PC-3 (cell line): Measurements from ENCODE around the gene FAM187B. TPM values are rescaled to one million over a fixed set of nuclear protein-coding genes. Genes with fewer than 3 reads are reported as not detected.
A peak's percentile ranks its signal among the peaks of the same experiment; 100 is the strongest.

Experiments
- ATAC-seq: fragments of 200-7000 bp; cut with Tn5 transposase; 2 replicates; pipeline ENCODE4 v1.9.1; 2020; ENCODE audit warnings: mild to moderate bottlenecking, moderate library complexity
- BruUV-seq: library from RNA; stranded (reverse); fragments of 400-500 nt; replicated peaks from 2 replicates; lab custom pipeline; 2021; lab: Mats Ljungman, UMichigan
- CTCF ChIA-PET: fragments of 300-600 bp; sonication (Branson Sonifier 250); formaldehyde crosslinking; loops from one replicate; lab custom pipeline; 2022; ENCODE audit warnings: antibody characterized with exemption; lab: Charles Lee
- POLR2A ChIA-PET: fragments of 300-600 bp; sonication (Branson Sonifier 250); formaldehyde crosslinking; loops from one replicate; lab custom pipeline; 2022; ENCODE audit warnings: antibody characterized with exemption; ENCODE audit not compliant: unreplicated experiment; lab: Charles Lee
- DNase-seq: peaks from one replicate; pipeline ENCODE4 v3.0.0-alpha.2; 2015
- H2AFZ ChIP-seq: fragments of 300-600 bp; sonication (generic); 2 replicates; pipeline ENCODE4 v1.6.0; 2016; ENCODE audit warnings: antibody characterized with exemption, low read length
- H3F3A ChIP-seq: fragments of 300-600 bp; sonication (generic); one replicate; pipeline ENCODE4 v1.6.0; 2017; ENCODE audit warnings: antibody characterized with exemption, low read length, control low read depth, mild to moderate bottlenecking; ENCODE audit not compliant: unreplicated experiment
- H3K27ac ChIP-seq: fragments of 300-600 bp; sonication (generic); 2 replicates; pipeline ENCODE4 v1.5.1; 2016; ENCODE audit warnings: mild to moderate bottlenecking, low read length
- H3K27me3 ChIP-seq: fragments of 300-600 bp; sonication (generic); 2 replicates; pipeline ENCODE4 v1.6.1; 2016; ENCODE audit warnings: low read length, mixed read lengths
- H3K36me3 ChIP-seq: fragments of 300-600 bp; sonication (generic); 2 replicates; pipeline ENCODE4 v1.6.1; 2016; ENCODE audit warnings: low read depth, mixed run types, low read length, mixed read lengths
- H3K4me1 ChIP-seq: fragments of 300-600 bp; sonication (generic); 2 replicates; pipeline ENCODE4 v1.5.1; 2016; ENCODE audit warnings: low read length; ENCODE audit not compliant: insufficient read depth
- H3K4me2 ChIP-seq: fragments of 300-600 bp; sonication (generic); 2 replicates; pipeline ENCODE4 v1.6.0; 2016; ENCODE audit warnings: low read length
- H3K4me3 ChIP-seq: fragments of 300-600 bp; sonication (generic); 2 replicates; pipeline ENCODE4 v1.5.1; 2016; ENCODE audit warnings: mild to moderate bottlenecking, low read length, mixed read lengths
- H3K79me2 ChIP-seq: fragments of 300-600 bp; sonication (generic); 2 replicates; pipeline ENCODE4 v1.6.1; 2017; ENCODE audit warnings: low read length, mixed read lengths
- H3K9ac ChIP-seq: fragments of 300-600 bp; sonication (generic); 2 replicates; pipeline ENCODE4 v1.6.0; 2016; ENCODE audit warnings: mild to moderate bottlenecking, low read length
- H3K9me2 ChIP-seq: fragments of 300-600 bp; sonication (generic); replicated peaks from 2 replicates; pipeline ENCODE4 v1.6.1; 2016; ENCODE audit warnings: mixed run types, low read length, mixed read lengths
- H3K9me3 ChIP-seq: fragments of 300-600 bp; sonication (generic); 2 replicates; pipeline ENCODE4 v1.6.1; 2016; ENCODE audit warnings: low read length, mixed read lengths
- H4K20me1 ChIP-seq: fragments of 300-600 bp; sonication (generic); 2 replicates; pipeline ENCODE4 v1.6.1; 2016; ENCODE audit warnings: low read length, mixed read lengths
- EZH2 ChIP-seq: fragments of 300-600 bp; sonication (generic); IDR thresholded peaks from one replicate; pipeline ENCODE4 v1.6.1; 2017; ENCODE audit warnings: antibody characterized with exemption, mild to moderate bottlenecking, low read length; ENCODE audit not compliant: unreplicated experiment
- EZH2phosphoT487 ChIP-seq: fragments of 300-600 bp; sonication (generic); IDR thresholded peaks from 2 replicates; pipeline ENCODE4 v1.6.1; 2018; ENCODE audit warnings: mild to moderate bottlenecking, antibody characterized with exemption, low read length, borderline replicate concordance
- intact Hi-C: fragments of 100-400 bp; cut with micrococcal nuclease; formaldehyde crosslinking; loops from 2 replicates; pipeline ENCODE4 v1.9.0; 2023
- total RNA-seq: library from RNA; depleted of rRNA; stranded (reverse); fragments of >200 nt; gene quantifications from 2 replicates; pipeline ENCODE4 v1.2.3, GENCODE V29; 2014
- TF ChIP-seq, protein P1 (sequence below): fragments of 300-600 bp; sonication (generic); conservative IDR thresholded peaks from 2 replicates; pipeline ENCODE4 v1.5.1; 2017; ENCODE audit warnings: antibody characterized with exemption, low read depth, mild to moderate bottlenecking, low read length

The FAM187B gene
- total RNA-seq, 1 experiment from 2014 or later = not detected

- peak overlapping the region; percentile 73 for H2AFZ ChIP-seq
- TF ChIP-seq EZH2 (no peak), EZH2phosphoT487 (no peak)
- TF ChIP-seq, protein P1, sequence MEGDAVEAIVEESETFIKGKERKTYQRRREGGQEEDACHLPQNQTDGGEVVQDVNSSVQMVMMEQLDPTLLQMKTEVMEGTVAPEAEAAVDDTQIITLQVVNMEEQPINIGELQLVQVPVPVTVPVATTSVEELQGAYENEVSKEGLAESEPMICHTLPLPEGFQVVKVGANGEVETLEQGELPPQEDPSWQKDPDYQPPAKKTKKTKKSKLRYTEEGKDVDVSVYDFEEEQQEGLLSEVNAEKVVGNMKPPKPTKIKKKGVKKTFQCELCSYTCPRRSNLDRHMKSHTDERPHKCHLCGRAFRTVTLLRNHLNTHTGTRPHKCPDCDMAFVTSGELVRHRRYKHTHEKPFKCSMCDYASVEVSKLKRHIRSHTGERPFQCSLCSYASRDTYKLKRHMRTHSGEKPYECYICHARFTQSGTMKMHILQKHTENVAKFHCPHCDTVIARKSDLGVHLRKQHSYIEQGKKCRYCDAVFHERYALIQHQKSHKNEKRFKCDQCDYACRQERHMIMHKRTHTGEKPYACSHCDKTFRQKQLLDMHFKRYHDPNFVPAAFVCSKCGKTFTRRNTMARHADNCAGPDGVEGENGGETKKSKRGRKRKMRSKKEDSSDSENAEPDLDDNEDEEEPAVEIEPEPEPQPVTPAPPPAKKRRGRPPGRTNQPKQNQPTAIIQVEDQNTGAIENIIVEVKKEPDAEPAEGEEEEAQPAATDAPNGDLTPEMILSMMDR = no peak
- H3K4me2 ChIP-seq = peak overlapping the region; percentile 97
- H3K27ac ChIP-seq = peak overlapping the region; percentile 46
- peak overlapping the region; percentile 78 for H3K4me3 ChIP-seq
- H3K79me2 ChIP-seq = peaks cover 17% of the 10 kb centered on the region; the same call in 1 of the 2 replicates
- H3K9me3 ChIP-seq = no peaks in the 10 kb centered on the region
- no peak for ATAC-seq
- no peaks in the 10 kb centered on the region for H3F3A ChIP-seq
- H3K27me3 ChIP-seq = no peaks in the 10 kb centered on the region
- H3K36me3 ChIP-seq = no peaks in the 10 kb centered on the region; the same call in 1 of the 2 replicates
- DNase-seq = peak; percentile 12
- BruUV-seq = TSS peak; percentile 76
- H3K9ac ChIP-seq = peak overlapping the region; percentile 91
- no peaks in the 10 kb centered on the region for H3K9me2 ChIP-seq
- POLR2A ChIA-PET = no interaction called here
- intact Hi-C loops = loop anchor here (5.0 kb wide), 1 partner anchor 240 kb away; no protein-coding TSS in a partner anchor
- H3K4me1 ChIP-seq = peaks cover 20% of the 10 kb centered on the region
- CTCF ChIA-PET = no interaction called here
- H4K20me1 ChIP-seq = no peaks in the 10 kb centered on the region
Observed at GRCh38 chr19:35267353-35267817, 38.8 kb upstream of the FAM187B start.

DNA sequence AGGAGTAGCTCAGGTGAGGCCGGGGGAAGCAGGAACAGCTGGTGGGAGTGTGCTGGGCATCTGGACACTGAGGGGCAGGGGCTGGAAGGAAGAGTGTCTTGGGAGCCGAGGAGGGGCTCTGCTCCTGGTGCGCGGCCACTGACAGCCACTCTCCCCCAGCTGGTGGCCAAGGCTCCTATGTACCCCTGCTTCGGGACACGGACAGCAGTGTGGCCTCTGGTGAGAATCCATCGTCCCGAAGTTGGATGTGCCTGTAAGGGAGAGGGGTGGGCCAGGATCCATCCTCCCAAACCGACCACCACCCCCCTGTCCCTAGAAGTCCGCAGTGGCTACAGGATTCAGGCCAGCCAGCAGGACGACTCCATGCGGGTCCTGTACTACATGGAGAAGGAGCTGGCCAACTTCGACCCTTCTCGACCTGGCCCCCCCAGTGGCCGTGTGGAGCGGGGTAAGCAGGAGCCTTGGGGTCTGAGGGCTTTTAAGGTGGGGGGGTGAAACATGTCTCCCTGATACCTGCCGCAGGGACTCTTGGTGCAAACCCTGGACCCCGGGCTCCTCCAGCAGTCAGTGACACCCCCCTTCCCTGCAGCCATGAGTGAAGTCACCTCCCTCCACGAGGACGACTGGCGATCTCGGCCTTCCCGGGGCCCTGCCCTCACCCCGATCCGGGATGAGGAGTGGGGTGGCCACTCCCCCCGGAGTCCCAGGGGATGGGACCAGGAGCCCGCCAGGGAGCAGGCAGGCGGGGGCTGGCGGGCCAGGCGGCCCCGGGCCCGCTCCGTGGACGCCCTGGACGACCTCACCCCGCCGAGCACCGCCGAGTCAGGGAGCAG is 38.2 kb upstream of the FAM187B start:
- Histone ChIP-seq H3K9me2 (no peaks in the 10 kb centered on the region), H3K4me3 (peak overlapping the region; percentile 78), H3K9ac (peak overlapping the region; percentile 91), H4K20me1 (no peaks in the 10 kb centered on the region), H3K36me3 (no peaks in the 10 kb centered on the region; the same call in 1 of the 2 replicates), H2AFZ (no peak overlapping the region), H3K9me3 (no peaks in the 10 kb centered on the region), H3K27ac (no peak overlapping the region), H3K4me2 (peak overlapping the region; percentile 97), H3K79me2 (peaks cover 17% of the 10 kb centered on the region; the same call in 1 of the 2 replicates), H3K4me1 (peaks cover 20% of the 10 kb centered on the region), H3K27me3 (no peaks in the 10 kb centered on the region), H3F3A (no peaks in the 10 kb centered on the region)
- ATAC-seq (no peak), DNase-seq (no peak)
- ChIA-PET POLR2A (no interaction called here), CTCF (no interaction called here)
- intact Hi-C loops = loop anchor here (5.0 kb wide), 1 partner anchor 241 kb away; no protein-coding TSS in a partner anchor
- TF ChIP-seq, protein P1 = no peak
- TF ChIP-seq EZH2phosphoT487 (no peak), EZH2 (no peak)
- BruUV-seq = no TSS peak
